IMR-90 (cell line): ENCODE measurements around the gene PHACTR3. TPM values are rescaled to one million over a fixed set of nuclear protein-coding genes. Genes with fewer than 3 reads are reported as not detected.

Source experiments
- ATAC-seq: fragments of 200-7000 bp; cut with Tn5 transposase; 2 replicates; pipeline ENCODE4 v1.9.1; 2020; ENCODE audit warnings: low read depth, mild to moderate bottlenecking, moderate library complexity
- BruUV-seq: library from RNA; stranded (reverse); fragments of 400-500 nt; replicated peaks from 2 replicates; lab custom pipeline; 2021; lab: Mats Ljungman, UMichigan
- CTCF ChIA-PET: fragments of 300-600 bp; formaldehyde crosslinking; extraction: SDS; loops from one replicate; lab custom pipeline; 2021; ENCODE audit warnings: antibody characterized with exemption; lab: Yijun Ruan, JAX
- POLR2A ChIA-PET: fragments of 300-600 bp; sonication (Branson Sonifier 250); formaldehyde crosslinking; loops from one replicate; lab custom pipeline; 2022; ENCODE audit warnings: antibody characterized with exemption; ENCODE audit not compliant: unreplicated experiment; lab: Charles Lee
- DNase-seq: peaks from one replicate; pipeline ENCODE4 v3.0.0; 2013
- H2AFZ ChIP-seq: replicated peaks from 2 replicates; pipeline ENCODE3; 2013; ENCODE audit warnings: low read length, mild to moderate bottlenecking; ENCODE audit not compliant: poor library complexity
- H2AK5ac ChIP-seq: 2 replicates; pipeline ENCODE4 v1.6.1; 2013; ENCODE audit warnings: low read depth, low read length, inconsistent platforms
- H2AK9ac ChIP-seq: replicated peaks from 2 replicates; pipeline ENCODE3; 2013; ENCODE audit warnings: mild to moderate bottlenecking, low read depth, low read length, moderate library complexity; ENCODE audit not compliant: poor library complexity
- H2BK120ac ChIP-seq: 2 replicates; pipeline ENCODE4 v1.6.1; 2013; ENCODE audit warnings: low read depth, low read length, inconsistent platforms
- H2BK15ac ChIP-seq: 3 replicates; pipeline ENCODE4 v1.6.1; 2013; ENCODE audit warnings: low read depth, low read length, inconsistent platforms
- H2BK20ac ChIP-seq: 2 replicates; pipeline ENCODE4 v1.6.1; 2013; ENCODE audit warnings: low read depth, mild to moderate bottlenecking, inconsistent platforms, low read length, moderate library complexity
- H2BK5ac ChIP-seq: 2 replicates; pipeline ENCODE4 v1.6.1; 2013; ENCODE audit warnings: mild to moderate bottlenecking, low read depth, low read length, inconsistent platforms; ENCODE audit not compliant: poor library complexity, severe bottlenecking
- H3K14ac ChIP-seq: replicated peaks from 2 replicates; pipeline ENCODE4 v1.6.1; 2013; ENCODE audit warnings: low read depth, low read length, inconsistent platforms
- H3K18ac ChIP-seq: 2 replicates; pipeline ENCODE4 v1.6.1; 2013; ENCODE audit warnings: low read depth, low read length, control low read depth
- H3K23ac ChIP-seq: 2 replicates; pipeline ENCODE4 v1.6.1; 2013; ENCODE audit warnings: low read depth, low read length, inconsistent platforms
- H3K27ac ChIP-seq: 2 replicates; pipeline ENCODE4 v1.5.1; 2013; ENCODE audit warnings: mild to moderate bottlenecking, control low read depth, low read length; ENCODE audit not compliant: insufficient read depth
- H3K27me3 ChIP-seq: 2 replicates; pipeline ENCODE4 v1.6.1; 2013; ENCODE audit warnings: low read length; ENCODE audit not compliant: control insufficient read depth, insufficient read depth
- H3K36me3 ChIP-seq: 2 replicates; pipeline ENCODE4 v1.6.1; 2013; ENCODE audit warnings: low read length, mixed read lengths; ENCODE audit not compliant: control insufficient read depth, insufficient read depth
- H3K4ac ChIP-seq: 2 replicates; pipeline ENCODE4 v1.6.1; 2013; ENCODE audit warnings: low read depth, low read length, inconsistent platforms
- H3K4me1 ChIP-seq: 2 replicates; pipeline ENCODE4 v1.6.1; 2013; ENCODE audit warnings: low read length, mixed read lengths; ENCODE audit not compliant: control insufficient read depth, insufficient read depth
- H3K4me2 ChIP-seq: 2 replicates; pipeline ENCODE4 v1.6.1; 2013; ENCODE audit warnings: low read depth, mild to moderate bottlenecking, control low read depth, low read length, moderate library complexity
- H3K4me3 ChIP-seq: 2 replicates; pipeline ENCODE4 v1.5.1; 2013; ENCODE audit warnings: low read depth, mild to moderate bottlenecking, control low read depth, low read length, moderate library complexity; ENCODE audit not compliant: insufficient read depth
- H3K56ac ChIP-seq: 2 replicates; pipeline ENCODE4 v1.6.1; 2013; ENCODE audit warnings: low read length, inconsistent platforms; ENCODE audit not compliant: insufficient read depth; ENCODE audit errors: extremely low read depth
- H3K79me1 ChIP-seq, 2 experiments: 2 replicates each; pipeline ENCODE4 v1.6.1; 2013; ENCODE audit warnings: low read length in 2 of 2, inconsistent platforms in 1 of 2, low read depth in 1 of 2
- H3K9ac ChIP-seq: 2 replicates; pipeline ENCODE4 v1.6.1; 2013; ENCODE audit warnings: low read depth, low read length, control low read depth
- H3K9me1 ChIP-seq: 2 replicates; pipeline ENCODE4 v1.6.1; 2013; ENCODE audit warnings: low read length, inconsistent platforms; ENCODE audit not compliant: insufficient read depth
- H3K9me3 ChIP-seq: 2 replicates; pipeline ENCODE4 v1.6.1; 2013; ENCODE audit warnings: low read length; ENCODE audit not compliant: control insufficient read depth, insufficient read depth
- H4K20me1 ChIP-seq: 2 replicates; pipeline ENCODE4 v1.6.1; 2013; ENCODE audit warnings: low read length, inconsistent platforms; ENCODE audit not compliant: insufficient read depth
- H4K5ac ChIP-seq: 2 replicates; pipeline ENCODE4 v1.6.1; 2013; ENCODE audit warnings: mild to moderate bottlenecking, low read depth, low read length, control low read depth
- H4K8ac ChIP-seq, 2 experiments: 2 replicates each; pipeline ENCODE4 v1.6.1; 2013; ENCODE audit warnings: low read depth in 2 of 2, low read length in 2 of 2, control low read depth in 1 of 2, inconsistent platforms in 1 of 2
- H4K91ac ChIP-seq: 2 replicates; pipeline ENCODE4 v1.6.1; 2013; ENCODE audit warnings: low read depth, low read length, inconsistent platforms; ENCODE audit not compliant: insufficient read depth
- BHLHE40 ChIP-seq: fragments of 150-350 bp; IDR thresholded peaks from 2 replicates; pipeline ENCODE4 v1.6.1; 2016; ENCODE audit warnings: mild to moderate bottlenecking, low read depth, low read length
- CEBPB ChIP-seq: IDR thresholded peaks from 2 replicates; pipeline ENCODE4 v1.6.1; 2012; ENCODE audit warnings: low read depth, low read length, improper control_type of control experiment
- CHD1 ChIP-seq: IDR thresholded peaks from 2 replicates; pipeline ENCODE4 v1.6.1; 2012; ENCODE audit warnings: low read depth, low read length, improper control_type of control experiment
- FOS ChIP-seq: fragments of 150-350 bp; IDR thresholded peaks from 2 replicates; pipeline ENCODE4 v1.6.1; 2016; ENCODE audit warnings: low read depth, low read length
- MAFK ChIP-seq: IDR thresholded peaks from 2 replicates; pipeline ENCODE4 v1.6.1; 2012; ENCODE audit warnings: low read depth, low read length, improper control_type of control experiment
- MAZ ChIP-seq: IDR thresholded peaks from 2 replicates; pipeline ENCODE4 v1.6.1; 2012; ENCODE audit warnings: low read depth, mild to moderate bottlenecking, low read length, improper control_type of control experiment, moderate library complexity, borderline replicate concordance
- MXI1 ChIP-seq: IDR thresholded peaks from 2 replicates; pipeline ENCODE4 v1.6.1; 2012; ENCODE audit warnings: low read depth, mild to moderate bottlenecking, low read length, moderate library complexity, borderline replicate concordance
- NFE2L2 ChIP-seq: fragments of 150-350 bp; IDR thresholded peaks from 2 replicates; pipeline ENCODE4 v1.6.1; 2016; ENCODE audit warnings: low read depth, mild to moderate bottlenecking, low read length
- POLR2A ChIP-seq: IDR thresholded peaks from 2 replicates; pipeline ENCODE4 v1.6.1; 2012; ENCODE audit warnings: mild to moderate bottlenecking, low read depth, low read length
- RAD21 ChIP-seq: IDR thresholded peaks from 2 replicates; pipeline ENCODE4 v1.6.1; 2012; ENCODE audit warnings: low read length, improper control_type of control experiment
- RCOR1 ChIP-seq: IDR thresholded peaks from 2 replicates; pipeline ENCODE4 v1.6.1; 2012; ENCODE audit warnings: mild to moderate bottlenecking, low read length, improper control_type of control experiment; ENCODE audit not compliant: insufficient replicate concordance
- RFX5 ChIP-seq: IDR thresholded peaks from 2 replicates; pipeline ENCODE4 v1.8.0; 2012; ENCODE audit warnings: low read depth, mild to moderate bottlenecking, low read length, moderate library complexity
- SMC3 ChIP-seq: fragments of 150-350 bp; IDR thresholded peaks from 2 replicates; pipeline ENCODE4 v1.6.1; 2016; ENCODE audit warnings: low read depth, mild to moderate bottlenecking, antibody characterized with exemption, low read length, moderate library complexity
- WGBS, 2 experiments: methylation state at CpG; one replicate each; pipeline versions ENCODE4 v1.1.5 to v1.1.7; 2013; ENCODE audit warnings: missing lambda C conversion rate in 2 of 2; ENCODE audit not compliant: insufficient read length in 1 of 2; ENCODE audit errors: extremely low coverage in 2 of 2; 5-methylcytosine and 5-hydroxymethylcytosine counted together
- dilution Hi-C: fragments of 300-500 bp; cut with HindIII; formaldehyde crosslinking; loops from one replicate; pipeline ENCODE4 v1.14.3; 2018; ENCODE audit warnings: low sequenced_read_pairs; ENCODE audit not compliant: unreplicated experiment
- in situ Hi-C: fragments of 300-500 bp; cut with MboI; formaldehyde crosslinking; loops from 3 replicates; pipeline ENCODE4 v1.14.3; 2019; ENCODE audit warnings: low sequenced_read_pairs, inconsistent platforms, mixed read lengths
- intact Hi-C: fragments of 100-400 bp; cut with micrococcal nuclease; formaldehyde crosslinking; loops from 2 replicates; pipeline ENCODE4 v1.10.0; 2022
- polyA plus RNA-seq, 3 experiments: library from polyadenylated mRNA; depleted of rRNA; stranded (reverse); fragments of >200 nt; gene quantifications; 2 replicates each; pipeline ENCODE4 v1.2.3, GENCODE V29; 2012; ENCODE audit warnings: low replicate concordance in 1 of 3
- total RNA-seq: library from RNA; depleted of rRNA; stranded (reverse); fragments of >200 nt; gene quantifications from 2 replicates; pipeline ENCODE4 v1.2.3, GENCODE V29; 2012
- TF ChIP-seq, protein P1 (sequence below): conservative IDR thresholded peaks from 2 replicates; pipeline ENCODE4 v1.5.1; 2012; ENCODE audit warnings: mild to moderate bottlenecking, low read depth, low read length, improper control_type of control experiment
- TF ChIP-seq, protein P2 (sequence below): fragments of 150-350 bp; IDR thresholded peaks from 2 replicates; pipeline ENCODE4 v1.6.1; 2016; ENCODE audit warnings: low read depth, mild to moderate bottlenecking, low read length, moderate library complexity, borderline replicate concordance
- TF ChIP-seq, protein P3 (sequence below): fragments of 150-350 bp; IDR thresholded peaks from 2 replicates; pipeline ENCODE4 v1.6.1; 2017; ENCODE audit warnings: mild to moderate bottlenecking, antibody characterized with exemption, low read length, low read depth

The PHACTR3 gene
- total and polyA plus RNA-seq, 2 of the 4 experiments (the other 2 are of a cell fraction), result not detected

DNA sequence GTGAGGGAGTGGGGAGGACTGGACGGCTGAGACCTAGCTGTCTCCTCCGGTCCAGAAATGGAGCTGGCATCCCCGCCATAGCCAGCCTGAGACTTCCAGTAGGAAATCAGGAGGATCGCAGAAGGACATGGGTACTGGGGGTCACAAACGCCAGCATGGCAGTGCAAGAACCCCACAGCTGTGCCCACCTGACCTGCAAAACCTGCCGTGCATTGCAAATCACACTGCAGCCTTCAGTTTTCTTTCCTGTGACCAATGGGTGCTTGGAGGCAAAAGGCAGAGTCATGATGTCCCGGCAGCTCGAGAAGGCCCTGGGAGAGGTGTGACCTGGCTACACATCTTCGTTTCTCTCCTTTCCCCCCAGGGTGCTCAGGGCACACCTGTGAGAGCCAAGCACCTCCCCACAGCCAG lies 23.3 kb upstream of the PHACTR3 start:
- H4K20me1 ChIP-seq, result no peaks in the 10 kb centered on the region
- no peak overlapping the region for H3K27ac ChIP-seq
- H3K27me3 ChIP-seq, result peaks cover 10% of the 10 kb centered on the region
- no peak overlapping the region for H3K4ac ChIP-seq
- WGBS, 2 experiments, result 53% methylated on average over 4 of the region's 9 CpGs; no CpG with 5 or more reads in 1 of the 2 experiments
- in situ Hi-C loops, result no loop called here
- H3K4me2 ChIP-seq, result no peak overlapping the region
- H2AFZ ChIP-seq, result no peak overlapping the region
- POLR2A ChIA-PET, result no interaction called here
- H2BK20ac ChIP-seq, result no peak overlapping the region
- H2AK9ac ChIP-seq, result no peak overlapping the region
- H2BK5ac ChIP-seq, result no peak overlapping the region
- CTCF ChIA-PET, result interaction anchor here (0.7 to 1.1 kb wide), 2 partner anchors 10 to 1616 kb away, joined by 3 to 4 read pairs; no protein-coding TSS in a partner anchor
- no peak overlapping the region for H4K91ac ChIP-seq
- H3K4me1 ChIP-seq, result no peaks in the 10 kb centered on the region
- H3K4me3 ChIP-seq, result no peak overlapping the region
- peaks cover 3% of the 10 kb centered on the region; the same call in 1 of the 2 replicates for H3K9me3 ChIP-seq
- no peak overlapping the region for H3K56ac ChIP-seq
- ATAC-seq (no peak), DNase-seq (no peak)
- BruUV-seq, result no TSS peak
- H3K36me3 ChIP-seq, result no peaks in the 10 kb centered on the region
- H4K8ac ChIP-seq, result no peak overlapping the region
- TF ChIP-seq RFX5 (no peak), POLR2A (no peak), MAZ (no peak), CHD1 (no peak), MXI1 (no peak), SMC3 (no peak), RCOR1 (no peak), NFE2L2 (no peak), RAD21 (no peak), FOS (no peak), MAFK (no peak), CEBPB (no peak), BHLHE40 (no peak)
- TF ChIP-seq, protein P1, sequence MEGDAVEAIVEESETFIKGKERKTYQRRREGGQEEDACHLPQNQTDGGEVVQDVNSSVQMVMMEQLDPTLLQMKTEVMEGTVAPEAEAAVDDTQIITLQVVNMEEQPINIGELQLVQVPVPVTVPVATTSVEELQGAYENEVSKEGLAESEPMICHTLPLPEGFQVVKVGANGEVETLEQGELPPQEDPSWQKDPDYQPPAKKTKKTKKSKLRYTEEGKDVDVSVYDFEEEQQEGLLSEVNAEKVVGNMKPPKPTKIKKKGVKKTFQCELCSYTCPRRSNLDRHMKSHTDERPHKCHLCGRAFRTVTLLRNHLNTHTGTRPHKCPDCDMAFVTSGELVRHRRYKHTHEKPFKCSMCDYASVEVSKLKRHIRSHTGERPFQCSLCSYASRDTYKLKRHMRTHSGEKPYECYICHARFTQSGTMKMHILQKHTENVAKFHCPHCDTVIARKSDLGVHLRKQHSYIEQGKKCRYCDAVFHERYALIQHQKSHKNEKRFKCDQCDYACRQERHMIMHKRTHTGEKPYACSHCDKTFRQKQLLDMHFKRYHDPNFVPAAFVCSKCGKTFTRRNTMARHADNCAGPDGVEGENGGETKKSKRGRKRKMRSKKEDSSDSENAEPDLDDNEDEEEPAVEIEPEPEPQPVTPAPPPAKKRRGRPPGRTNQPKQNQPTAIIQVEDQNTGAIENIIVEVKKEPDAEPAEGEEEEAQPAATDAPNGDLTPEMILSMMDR, result no peak
- TF ChIP-seq, protein P2, sequence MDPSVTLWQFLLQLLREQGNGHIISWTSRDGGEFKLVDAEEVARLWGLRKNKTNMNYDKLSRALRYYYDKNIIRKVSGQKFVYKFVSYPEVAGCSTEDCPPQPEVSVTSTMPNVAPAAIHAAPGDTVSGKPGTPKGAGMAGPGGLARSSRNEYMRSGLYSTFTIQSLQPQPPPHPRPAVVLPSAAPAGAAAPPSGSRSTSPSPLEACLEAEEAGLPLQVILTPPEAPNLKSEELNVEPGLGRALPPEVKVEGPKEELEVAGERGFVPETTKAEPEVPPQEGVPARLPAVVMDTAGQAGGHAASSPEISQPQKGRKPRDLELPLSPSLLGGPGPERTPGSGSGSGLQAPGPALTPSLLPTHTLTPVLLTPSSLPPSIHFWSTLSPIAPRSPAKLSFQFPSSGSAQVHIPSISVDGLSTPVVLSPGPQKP, result no peak
- TF ChIP-seq, protein P3, sequence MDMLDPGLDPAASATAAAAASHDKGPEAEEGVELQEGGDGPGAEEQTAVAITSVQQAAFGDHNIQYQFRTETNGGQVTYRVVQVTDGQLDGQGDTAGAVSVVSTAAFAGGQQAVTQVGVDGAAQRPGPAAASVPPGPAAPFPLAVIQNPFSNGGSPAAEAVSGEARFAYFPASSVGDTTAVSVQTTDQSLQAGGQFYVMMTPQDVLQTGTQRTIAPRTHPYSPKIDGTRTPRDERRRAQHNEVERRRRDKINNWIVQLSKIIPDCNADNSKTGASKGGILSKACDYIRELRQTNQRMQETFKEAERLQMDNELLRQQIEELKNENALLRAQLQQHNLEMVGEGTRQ, result no peak
- no peaks in the 10 kb centered on the region for H3K9me1 ChIP-seq
- H2BK15ac ChIP-seq, result no peak overlapping the region
- dilution Hi-C loops, result no loop called here
- no peak overlapping the region for H2AK5ac ChIP-seq
- no peak overlapping the region for H2BK120ac ChIP-seq
- intact Hi-C loops, result no loop called here
- H3K79me1 ChIP-seq, result no peaks in the 10 kb centered on the region
- no peak overlapping the region for H3K18ac ChIP-seq
- H3K23ac ChIP-seq, result no peak overlapping the region
- no peak overlapping the region for H3K9ac ChIP-seq
- no peak overlapping the region for H3K14ac ChIP-seq
- no peak overlapping the region for H4K5ac ChIP-seq
